Endothelial cell of umbilical vein (primary cell): ENCODE data around the gene S100P.
"Not testable (repeated sequence)": the region's sequence is repeated elsewhere in the genome, so short reads cannot be mapped to it uniquely, and the experiment has no call there.

Experiments used
- CTCF ChIP-seq, 2 donors: IDR thresholded peaks; 1 replicate in 1 of 2; 2 replicates in 1 of 2; pipeline ENCODE4 v1.5.1; 2011; ENCODE audit warnings: low read length in 2 of 2, mild to moderate bottlenecking in 2 of 2, moderate library complexity in 2 of 2, control low read depth in 1 of 2, inconsistent platforms in 1 of 2, low read depth in 1 of 2; ENCODE audit not compliant: insufficient read depth in 1 of 2; ENCODE audit errors: extremely low read depth in 1 of 2
- EZH2 ChIP-seq: IDR thresholded peaks from 2 replicates; pipeline ENCODE4 v1.6.1; 2012; ENCODE audit warnings: borderline replicate concordance, low read depth, mild to moderate bottlenecking, moderate library complexity, low read length, inconsistent platforms; ENCODE audit not compliant: severe bottlenecking
- FOS ChIP-seq: IDR thresholded peaks from 2 replicates; pipeline ENCODE4 v1.6.1; 2011; ENCODE audit warnings: mild to moderate bottlenecking, low read length, moderate library complexity, borderline replicate concordance; ENCODE audit not compliant: insufficient read depth
- POLR2A ChIP-seq: IDR thresholded peaks from 2 replicates; pipeline ENCODE4 v1.6.1; 2012; ENCODE audit warnings: low read depth, mild to moderate bottlenecking, control low read depth, low read length
- POLR2AphosphoS5 ChIP-seq: IDR thresholded peaks from 2 replicates; pipeline ENCODE4 v1.6.1; 2012; ENCODE audit warnings: low read depth, mild to moderate bottlenecking, control low read depth, low read length, moderate library complexity; ENCODE audit not compliant: insufficient read depth
- TF ChIP-seq, protein P1 (sequence below): IDR thresholded peaks from 2 replicates; pipeline ENCODE4 v1.6.1; 2011; ENCODE audit not compliant: insufficient read depth, insufficient read length

- not testable (repeated sequence) for TF ChIP-seq FOS; POLR2AphosphoS5; POLR2A; CTCF (IDR thresholded peaks at IDR 0.05; ENCODE audit: extremely low read depth in 1 of 2, insufficient read depth in 1 of 2, low read depth in 1 of 2, low read length in 2 of 2); EZH2
- TF ChIP-seq, protein P1, sequence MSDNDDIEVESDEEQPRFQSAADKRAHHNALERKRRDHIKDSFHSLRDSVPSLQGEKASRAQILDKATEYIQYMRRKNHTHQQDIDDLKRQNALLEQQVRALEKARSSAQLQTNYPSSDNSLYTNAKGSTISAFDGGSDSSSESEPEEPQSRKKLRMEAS: not testable (repeated sequence)
Measured at GRCh38 chr4:6673191-6673659, 20.5 kb upstream of the S100P start.
